HepG2 (cell line): ENCODE data around the gene CAPS. TPM values are rescaled to one million over a fixed set of nuclear protein-coding genes. Genes with fewer than 3 reads are reported as not detected.
A peak's percentile ranks its signal among the peaks of the same experiment; 100 is the strongest.

Source experiments
- ATM ChIP-seq: fragments of 450-650 bp; IDR thresholded peaks from 2 replicates; pipeline ENCODE4 v1.7.1; 2017; ENCODE audit warnings: mild to moderate bottlenecking, borderline replicate concordance
- BRD4 ChIP-seq: sonication (generic); formaldehyde crosslinking; IDR thresholded peaks from 2 replicates; pipeline ENCODE4 v1.4.0; 2020; ENCODE audit warnings: missing genetic modification reagents
- ELF3 ChIP-seq: IDR thresholded peaks from 2 replicates; pipeline ENCODE4 v1.6.1; 2016; ENCODE audit warnings: missing genetic modification reagents, missing compliant biosample characterization
- HOXA3 ChIP-seq: sonication (generic); formaldehyde crosslinking; IDR thresholded peaks from 2 replicates; pipeline ENCODE4 v1.5.0; 2020; ENCODE audit warnings: missing genetic modification reagents
- KIAA2018 ChIP-seq: sonication (generic); formaldehyde crosslinking; IDR thresholded peaks from 2 replicates; pipeline ENCODE4 v1.5.0; 2020; ENCODE audit warnings: mild to moderate bottlenecking, missing genetic modification reagents, borderline replicate concordance
- MBNL3 ChIP-seq: fragments of 250-450 bp; sonication (Bioruptor Pico); conservative IDR thresholded peaks from 2 replicates; pipeline ENCODE4 v1.8.0; 2022; ENCODE audit warnings: mild to moderate bottlenecking, inconsistent platforms
- SMAD3 ChIP-seq: sonication (generic); formaldehyde crosslinking; IDR thresholded peaks from 2 replicates; pipeline ENCODE4 v1.4.0; 2020; ENCODE audit warnings: missing genetic modification reagents
- ZBTB42 ChIP-seq: sonication (generic); formaldehyde crosslinking; IDR thresholded peaks from 2 replicates; pipeline ENCODE4 v1.5.0; 2020; ENCODE audit warnings: mild to moderate bottlenecking, missing genetic modification reagents
- ZNF17 ChIP-seq: sonication (generic); formaldehyde crosslinking; IDR thresholded peaks from 2 replicates; pipeline ENCODE4 v1.5.0; 2020; ENCODE audit warnings: mild to moderate bottlenecking, missing genetic modification reagents
- ZNF30 ChIP-seq: sonication (generic); formaldehyde crosslinking; IDR thresholded peaks from 2 replicates; pipeline ENCODE4 v1.5.0; 2020; ENCODE audit warnings: mild to moderate bottlenecking, missing genetic modification reagents
- ZNF331 ChIP-seq: sonication (generic); formaldehyde crosslinking; IDR thresholded peaks from 2 replicates; pipeline ENCODE4 v1.4.0; 2020; ENCODE audit warnings: missing genetic modification reagents
- ZNF510 ChIP-seq: sonication (generic); formaldehyde crosslinking; IDR thresholded peaks from 2 replicates; pipeline ENCODE4 v1.4.0; 2020; ENCODE audit warnings: low read depth, mild to moderate bottlenecking, missing genetic modification reagents
- polyA plus RNA-seq, 8 experiments: library from polyadenylated mRNA; depleted of rRNA in 3 of 8; stranded (reverse) in 7 of 8; unstranded in 1 of 8; fragments of >200 nt; fragmentation: Illumina TruSeq in 4 of 8; extraction: Trizol in 4 of 8; gene quantifications; 2 replicates each; pipeline versions ENCODE4 v1.2.1 to v1.2.3, GENCODE V29; 2011 to 2016; ENCODE audit warnings: low read depth in 4 of 8, missing spikeins in 1 of 8, mixed read lengths in 1 of 8; ENCODE audit not compliant: insufficient read depth in 1 of 8
- total RNA-seq, 5 experiments: library from RNA; depleted of rRNA; stranded (reverse); fragments of >200 nt; fragmentation: Illumina TruSeq; extraction: Trizol; gene quantifications; 2 replicates each; pipeline ENCODE4 v1.2.3, GENCODE V29; 2016; ENCODE audit warnings: low read depth in 1 of 5
- TF ChIP-seq, protein P1 (sequence below): conservative IDR thresholded peaks from 2 replicates; pipeline ENCODE4 v1.6.1; 2018; ENCODE audit warnings: missing genetic modification reagents
- TF ChIP-seq, protein P2 (sequence below): sonication (generic); formaldehyde crosslinking; IDR thresholded peaks from 2 replicates; pipeline ENCODE4 v1.4.0; 2020; ENCODE audit warnings: mild to moderate bottlenecking, missing genetic modification reagents, borderline replicate concordance

Gene CAPS
- total and polyA plus RNA-seq, 2 of the 13 experiments (the other 11 are each of a cell fraction or from before 2014, with no cell fraction given), result 3.1 TPM

- TF ChIP-seq, protein P1, sequence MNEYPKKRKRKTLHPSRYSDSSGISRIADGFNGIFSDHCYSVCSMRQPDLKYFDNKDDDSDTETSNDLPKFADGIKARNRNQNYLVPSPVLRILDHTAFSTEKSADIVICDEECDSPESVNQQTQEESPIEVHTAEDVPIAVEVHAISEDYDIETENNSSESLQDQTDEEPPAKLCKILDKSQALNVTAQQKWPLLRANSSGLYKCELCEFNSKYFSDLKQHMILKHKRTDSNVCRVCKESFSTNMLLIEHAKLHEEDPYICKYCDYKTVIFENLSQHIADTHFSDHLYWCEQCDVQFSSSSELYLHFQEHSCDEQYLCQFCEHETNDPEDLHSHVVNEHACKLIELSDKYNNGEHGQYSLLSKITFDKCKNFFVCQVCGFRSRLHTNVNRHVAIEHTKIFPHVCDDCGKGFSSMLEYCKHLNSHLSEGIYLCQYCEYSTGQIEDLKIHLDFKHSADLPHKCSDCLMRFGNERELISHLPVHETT, result peak; percentile 34
- TF ChIP-seq, protein P2, sequence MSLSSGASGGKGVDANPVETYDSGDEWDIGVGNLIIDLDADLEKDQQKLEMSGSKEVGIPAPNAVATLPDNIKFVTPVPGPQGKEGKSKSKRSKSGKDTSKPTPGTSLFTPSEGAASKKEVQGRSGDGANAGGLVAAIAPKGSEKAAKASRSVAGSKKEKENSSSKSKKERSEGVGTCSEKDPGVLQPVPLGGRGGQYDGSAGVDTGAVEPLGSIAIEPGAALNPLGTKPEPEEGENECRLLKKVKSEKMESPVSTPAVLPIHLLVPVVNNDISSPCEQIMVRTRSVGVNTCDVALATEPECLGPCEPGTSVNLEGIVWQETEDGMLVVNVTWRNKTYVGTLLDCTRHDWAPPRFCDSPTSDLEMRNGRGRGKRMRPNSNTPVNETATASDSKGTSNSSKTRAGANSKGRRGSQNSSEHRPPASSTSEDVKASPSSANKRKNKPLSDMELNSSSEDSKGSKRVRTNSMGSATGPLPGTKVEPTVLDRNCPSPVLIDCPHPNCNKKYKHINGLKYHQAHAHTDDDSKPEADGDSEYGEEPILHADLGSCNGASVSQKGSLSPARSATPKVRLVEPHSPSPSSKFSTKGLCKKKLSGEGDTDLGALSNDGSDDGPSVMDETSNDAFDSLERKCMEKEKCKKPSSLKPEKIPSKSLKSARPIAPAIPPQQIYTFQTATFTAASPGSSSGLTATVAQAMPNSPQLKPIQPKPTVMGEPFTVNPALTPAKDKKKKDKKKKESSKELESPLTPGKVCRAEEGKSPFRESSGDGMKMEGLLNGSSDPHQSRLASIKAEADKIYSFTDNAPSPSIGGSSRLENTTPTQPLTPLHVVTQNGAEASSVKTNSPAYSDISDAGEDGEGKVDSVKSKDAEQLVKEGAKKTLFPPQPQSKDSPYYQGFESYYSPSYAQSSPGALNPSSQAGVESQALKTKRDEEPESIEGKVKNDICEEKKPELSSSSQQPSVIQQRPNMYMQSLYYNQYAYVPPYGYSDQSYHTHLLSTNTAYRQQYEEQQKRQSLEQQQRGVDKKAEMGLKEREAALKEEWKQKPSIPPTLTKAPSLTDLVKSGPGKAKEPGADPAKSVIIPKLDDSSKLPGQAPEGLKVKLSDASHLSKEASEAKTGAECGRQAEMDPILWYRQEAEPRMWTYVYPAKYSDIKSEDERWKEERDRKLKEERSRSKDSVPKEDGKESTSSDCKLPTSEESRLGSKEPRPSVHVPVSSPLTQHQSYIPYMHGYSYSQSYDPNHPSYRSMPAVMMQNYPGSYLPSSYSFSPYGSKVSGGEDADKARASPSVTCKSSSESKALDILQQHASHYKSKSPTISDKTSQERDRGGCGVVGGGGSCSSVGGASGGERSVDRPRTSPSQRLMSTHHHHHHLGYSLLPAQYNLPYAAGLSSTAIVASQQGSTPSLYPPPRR (CRISPR knock-in tag), result peak; percentile 94
- TF ChIP-seq BRD4 (0 out of 2 replicates have a peak, but pooled peaks have one; percentile 80), ZBTB42 (no peak), KIAA2018 (no peak), ZNF331 (CRISPR knock-in tag) (peak; percentile 88), HOXA3 (CRISPR knock-in tag) (peak; percentile 91), MBNL3 (CRISPR knock-in tag) (no peak), ATM (no peak), ZNF17 (CRISPR knock-in tag) (peak; percentile 67; the same call in 1 of the 2 replicates), SMAD3 (CRISPR knock-in tag) (peak; percentile 92), ZNF510 (0 out of 2 replicates have a peak, but pooled peaks have one; percentile 40), ZNF30 (peak; percentile 62; the same call in 1 of the 2 replicates), ELF3 (peak; percentile 95)
These were observed 48.2 kb downstream of the CAPS start (continued) for GRCh38 chr19:5961969-5962945.
